Stomach (tissue), 4 donors: ENCODE measurements around the gene SCML1.

Experiments used
- EP300 ChIP-seq: sonication (generic); formaldehyde crosslinking; IDR thresholded peaks from one replicate; pipeline ENCODE4 v1.6.1; 2017; ENCODE audit warnings: antibody characterized with exemption
- POLR2A ChIP-seq, 4 donors: fragments of 450-650 bp; IDR thresholded peaks; one replicate each; pipeline ENCODE4 v1.6.1; 2016; ENCODE audit warnings: antibody characterized with exemption in 4 of 4, control low read depth in 2 of 4, mild to moderate bottlenecking in 1 of 4, moderate library complexity in 1 of 4
- POLR2AphosphoS5 ChIP-seq, 3 donors: sonication (generic); formaldehyde crosslinking; IDR thresholded peaks; one replicate each; pipeline ENCODE4 v1.6.1; 2016; ENCODE audit warnings: antibody characterized with exemption in 3 of 3
- TF ChIP-seq, protein P1 (sequence below), 7 experiments: fragments of 450-650 bp in 4 of 7; fragments of 200-600 bp in 3 of 7; sonication (generic) in 3 of 7; IDR thresholded peaks; one replicate each; pipeline ENCODE4 v1.5.1; 2016 to 2019; ENCODE audit warnings: antibody characterized with exemption in 7 of 7, control low read depth in 2 of 7, mild to moderate bottlenecking in 1 of 7

DNA sequence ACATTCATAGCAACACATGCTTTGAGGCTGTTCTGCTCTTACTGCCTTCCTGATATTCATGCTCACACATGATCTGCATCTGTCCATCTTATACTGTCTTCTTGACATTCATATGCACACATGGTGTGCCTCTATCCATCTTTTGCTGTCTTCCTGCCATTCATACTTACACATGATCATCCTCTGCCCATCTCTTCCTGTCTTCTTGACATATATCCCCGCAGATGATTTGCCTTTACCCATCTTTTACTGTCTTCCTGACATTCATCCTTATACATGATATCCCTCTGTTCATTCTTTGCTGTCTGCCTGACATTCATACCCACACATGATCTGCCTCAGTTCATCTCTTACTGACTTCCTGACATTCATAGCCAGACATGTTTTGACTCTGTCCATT, 36.8 kb downstream of the SCML1 start:
- TF ChIP-seq, protein P1, sequence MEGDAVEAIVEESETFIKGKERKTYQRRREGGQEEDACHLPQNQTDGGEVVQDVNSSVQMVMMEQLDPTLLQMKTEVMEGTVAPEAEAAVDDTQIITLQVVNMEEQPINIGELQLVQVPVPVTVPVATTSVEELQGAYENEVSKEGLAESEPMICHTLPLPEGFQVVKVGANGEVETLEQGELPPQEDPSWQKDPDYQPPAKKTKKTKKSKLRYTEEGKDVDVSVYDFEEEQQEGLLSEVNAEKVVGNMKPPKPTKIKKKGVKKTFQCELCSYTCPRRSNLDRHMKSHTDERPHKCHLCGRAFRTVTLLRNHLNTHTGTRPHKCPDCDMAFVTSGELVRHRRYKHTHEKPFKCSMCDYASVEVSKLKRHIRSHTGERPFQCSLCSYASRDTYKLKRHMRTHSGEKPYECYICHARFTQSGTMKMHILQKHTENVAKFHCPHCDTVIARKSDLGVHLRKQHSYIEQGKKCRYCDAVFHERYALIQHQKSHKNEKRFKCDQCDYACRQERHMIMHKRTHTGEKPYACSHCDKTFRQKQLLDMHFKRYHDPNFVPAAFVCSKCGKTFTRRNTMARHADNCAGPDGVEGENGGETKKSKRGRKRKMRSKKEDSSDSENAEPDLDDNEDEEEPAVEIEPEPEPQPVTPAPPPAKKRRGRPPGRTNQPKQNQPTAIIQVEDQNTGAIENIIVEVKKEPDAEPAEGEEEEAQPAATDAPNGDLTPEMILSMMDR (IDR thresholded peaks at IDR 0.05) = no peak
- TF ChIP-seq POLR2AphosphoS5 (IDR thresholded peaks at IDR 0.05) (no peak), POLR2A (IDR thresholded peaks at IDR 0.05) (no peak), EP300 (no peak)
